Activated T-cell treated with anti-CD3 and anti-CD28 coated beads, Interleukin-2, amount 50 U/mL, for 72 hours (primary cell): ENCODE measurements around the gene CILP. TPM values are rescaled to one million over a fixed set of nuclear protein-coding genes. Genes with fewer than 3 reads are reported as not detected.
A peak's percentile ranks its signal among the peaks of the same experiment; 100 is the strongest.

Experiments used
- ATAC-seq, 2 donors: fragments of 150-1000 bp; cut with Tn5 transposase; replicated peaks in 1 of 2; 2 replicates each; pipeline ENCODE4 v1.10.0; 2021; ENCODE audit warnings: moderate library complexity in 2 of 2, mild to moderate bottlenecking in 1 of 2
- DNase-seq, 2 donors: peaks; one replicate each; pipeline ENCODE4 v3.0.0; 2021 to 2022; ENCODE audit warnings: mixed read lengths in 1 of 2
- H3K27ac Mint-ChIP-seq: one replicate; pipeline ENCODE4 v1.8.0; 2022; ENCODE audit warnings: mild to moderate bottlenecking, moderate library complexity, mixed read lengths
- H3K27me3 Mint-ChIP-seq: one replicate; pipeline ENCODE4 v1.8.0; 2022; ENCODE audit warnings: low read depth, mixed read lengths
- H3K36me3 Mint-ChIP-seq, 2 donors: one replicate each; pipeline ENCODE4 v1.8.0; 2022; ENCODE audit warnings: mixed read lengths in 2 of 2, mild to moderate bottlenecking in 1 of 2; ENCODE audit not compliant: insufficient read depth in 2 of 2
- H3K4me1 Mint-ChIP-seq: one replicate; pipeline ENCODE4 v1.8.0; 2022; ENCODE audit warnings: low read depth, mixed read lengths
- H3K4me3 Mint-ChIP-seq, 2 donors: one replicate each; pipeline ENCODE4 v1.8.0; 2022; ENCODE audit warnings: mild to moderate bottlenecking in 2 of 2, mixed read lengths in 2 of 2, moderate library complexity in 2 of 2
- H3K9me3 Mint-ChIP-seq, 2 donors: one replicate each; pipeline ENCODE4 v1.8.0; 2022; ENCODE audit warnings: mixed read lengths in 2 of 2
- total RNA-seq, 2 donors: library from RNA; stranded (reverse); gene quantifications; one replicate each; pipeline ENCODE4 v1.2.3, GENCODE V29; 2022

The CILP gene, protein sequence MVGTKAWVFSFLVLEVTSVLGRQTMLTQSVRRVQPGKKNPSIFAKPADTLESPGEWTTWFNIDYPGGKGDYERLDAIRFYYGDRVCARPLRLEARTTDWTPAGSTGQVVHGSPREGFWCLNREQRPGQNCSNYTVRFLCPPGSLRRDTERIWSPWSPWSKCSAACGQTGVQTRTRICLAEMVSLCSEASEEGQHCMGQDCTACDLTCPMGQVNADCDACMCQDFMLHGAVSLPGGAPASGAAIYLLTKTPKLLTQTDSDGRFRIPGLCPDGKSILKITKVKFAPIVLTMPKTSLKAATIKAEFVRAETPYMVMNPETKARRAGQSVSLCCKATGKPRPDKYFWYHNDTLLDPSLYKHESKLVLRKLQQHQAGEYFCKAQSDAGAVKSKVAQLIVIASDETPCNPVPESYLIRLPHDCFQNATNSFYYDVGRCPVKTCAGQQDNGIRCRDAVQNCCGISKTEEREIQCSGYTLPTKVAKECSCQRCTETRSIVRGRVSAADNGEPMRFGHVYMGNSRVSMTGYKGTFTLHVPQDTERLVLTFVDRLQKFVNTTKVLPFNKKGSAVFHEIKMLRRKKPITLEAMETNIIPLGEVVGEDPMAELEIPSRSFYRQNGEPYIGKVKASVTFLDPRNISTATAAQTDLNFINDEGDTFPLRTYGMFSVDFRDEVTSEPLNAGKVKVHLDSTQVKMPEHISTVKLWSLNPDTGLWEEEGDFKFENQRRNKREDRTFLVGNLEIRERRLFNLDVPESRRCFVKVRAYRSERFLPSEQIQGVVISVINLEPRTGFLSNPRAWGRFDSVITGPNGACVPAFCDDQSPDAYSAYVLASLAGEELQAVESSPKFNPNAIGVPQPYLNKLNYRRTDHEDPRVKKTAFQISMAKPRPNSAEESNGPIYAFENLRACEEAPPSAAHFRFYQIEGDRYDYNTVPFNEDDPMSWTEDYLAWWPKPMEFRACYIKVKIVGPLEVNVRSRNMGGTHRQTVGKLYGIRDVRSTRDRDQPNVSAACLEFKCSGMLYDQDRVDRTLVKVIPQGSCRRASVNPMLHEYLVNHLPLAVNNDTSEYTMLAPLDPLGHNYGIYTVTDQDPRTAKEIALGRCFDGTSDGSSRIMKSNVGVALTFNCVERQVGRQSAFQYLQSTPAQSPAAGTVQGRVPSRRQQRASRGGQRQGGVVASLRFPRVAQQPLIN
- total RNA-seq, result under 1 TPM in 1 of 2 donors, not detected in 1; 0.05 TPM

DNA sequence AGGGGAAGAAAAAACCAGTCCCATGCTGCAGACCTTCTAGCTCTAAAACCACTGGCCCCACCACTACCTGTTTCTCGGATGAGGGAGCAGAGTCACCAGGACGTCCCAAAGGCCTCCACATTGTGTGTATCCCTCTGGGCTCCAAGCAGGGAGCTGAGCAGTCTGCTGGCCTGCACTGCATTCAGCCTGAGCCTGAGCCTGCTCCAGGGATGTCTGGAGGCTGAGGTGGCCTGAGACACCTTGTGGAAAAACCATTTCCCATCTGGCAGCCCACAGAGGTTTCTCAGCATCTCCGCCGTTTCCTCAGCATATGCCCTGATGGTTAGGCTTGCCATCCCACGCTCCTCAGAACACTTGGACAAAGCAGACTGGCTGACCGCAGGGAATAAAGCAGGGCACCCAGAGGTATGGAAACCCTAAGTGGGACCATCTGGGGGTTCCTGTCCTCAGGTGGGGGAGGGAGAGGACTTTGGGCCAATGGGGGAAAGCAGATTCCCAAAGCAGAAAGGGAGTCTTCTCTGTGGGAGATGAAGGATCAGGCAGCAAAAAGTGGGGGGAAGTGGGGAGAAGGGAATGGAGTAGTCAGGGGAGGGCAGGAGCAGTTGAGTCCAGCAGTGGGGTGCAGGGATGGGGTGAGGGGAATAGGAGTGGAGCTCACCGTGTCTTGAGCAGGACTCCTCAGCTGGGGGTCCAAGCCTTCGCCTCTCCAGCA is at the start of gene CILP:
Gene CILP, minus strand, starts transcription at position 704 of the 712 bp plus-strand sequence. CDS start 1,718 bp downstream, outside the sequence.
- Mint-ChIP-seq H3K27me3 (no peaks in the 10 kb centered on the region), H3K36me3 (no peaks in the 10 kb centered on the region), H3K4me1 (peaks cover 5% of the 10 kb centered on the region), H3K27ac (no peak within 1 kb of the TSS), H3K4me3 (no peak within 1 kb of the TSS), H3K9me3 (no peaks in the 10 kb centered on the region)
- ATAC-seq (no peak), DNase-seq (no peak)

DNA sequence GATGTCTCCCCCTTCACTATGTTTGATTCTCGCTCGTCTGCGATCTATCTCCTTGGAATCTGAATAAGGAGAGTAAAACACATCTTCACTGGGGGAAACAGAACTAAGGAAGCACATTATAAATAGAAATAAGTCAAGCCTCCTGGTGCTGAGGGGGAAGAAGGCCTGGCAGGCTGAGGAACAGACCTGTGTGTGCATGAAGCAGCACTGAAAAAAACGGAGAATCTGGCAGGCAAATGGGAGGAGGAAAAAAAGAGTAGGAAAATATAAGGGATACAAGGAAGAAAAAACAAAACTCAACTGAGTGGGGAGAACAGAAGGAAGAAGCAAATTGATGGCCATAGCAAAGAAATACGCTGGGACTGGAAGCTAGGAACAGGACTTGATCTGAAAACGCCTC is 49.7 kb upstream of the CILP start:
- Mint-ChIP-seq H3K4me3 (no peak overlapping the region), H3K9me3 (no peaks in the 10 kb centered on the region), H3K27ac (no peak overlapping the region), H3K36me3 (peaks cover 3 to 5% of the 10 kb centered on the region in 2 donors), H3K4me1 (no peaks in the 10 kb centered on the region), H3K27me3 (no peaks in the 10 kb centered on the region)
- ATAC-seq (no peak), DNase-seq (no peak)

DNA sequence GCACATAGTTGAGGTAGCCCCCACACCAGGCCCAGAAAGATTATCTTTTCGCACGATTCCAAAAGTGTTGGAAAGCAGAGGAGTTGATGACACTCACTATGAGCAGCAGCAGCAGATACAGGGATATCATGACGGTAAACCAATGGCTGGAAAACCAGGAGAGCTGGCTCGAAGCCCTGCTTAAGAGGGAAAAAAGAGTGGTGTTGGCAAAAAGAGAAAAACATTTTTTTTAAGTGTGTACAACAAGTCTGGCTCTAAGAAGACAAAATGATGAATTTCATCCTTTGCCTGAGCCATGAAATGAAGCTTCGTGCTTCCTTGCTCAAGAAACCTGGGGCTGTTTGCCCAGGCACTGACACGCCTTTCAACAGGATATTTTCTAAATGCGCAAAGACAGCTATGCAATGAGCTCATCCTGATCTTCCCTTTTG is 48.1 kb upstream of the CILP start:
- ATAC-seq (no peak), DNase-seq (no peak)
- H3K4me1 Mint-ChIP-seq, result no peaks in the 10 kb centered on the region
- H3K27me3 Mint-ChIP-seq, result no peaks in the 10 kb centered on the region
- H3K4me3 Mint-ChIP-seq, result no peak overlapping the region
- no peak overlapping the region for H3K27ac Mint-ChIP-seq
- H3K9me3 Mint-ChIP-seq, result no peaks in the 10 kb centered on the region
- H3K36me3 Mint-ChIP-seq, result peaks cover 3 to 5% of the 10 kb centered on the region in 2 donors

DNA sequence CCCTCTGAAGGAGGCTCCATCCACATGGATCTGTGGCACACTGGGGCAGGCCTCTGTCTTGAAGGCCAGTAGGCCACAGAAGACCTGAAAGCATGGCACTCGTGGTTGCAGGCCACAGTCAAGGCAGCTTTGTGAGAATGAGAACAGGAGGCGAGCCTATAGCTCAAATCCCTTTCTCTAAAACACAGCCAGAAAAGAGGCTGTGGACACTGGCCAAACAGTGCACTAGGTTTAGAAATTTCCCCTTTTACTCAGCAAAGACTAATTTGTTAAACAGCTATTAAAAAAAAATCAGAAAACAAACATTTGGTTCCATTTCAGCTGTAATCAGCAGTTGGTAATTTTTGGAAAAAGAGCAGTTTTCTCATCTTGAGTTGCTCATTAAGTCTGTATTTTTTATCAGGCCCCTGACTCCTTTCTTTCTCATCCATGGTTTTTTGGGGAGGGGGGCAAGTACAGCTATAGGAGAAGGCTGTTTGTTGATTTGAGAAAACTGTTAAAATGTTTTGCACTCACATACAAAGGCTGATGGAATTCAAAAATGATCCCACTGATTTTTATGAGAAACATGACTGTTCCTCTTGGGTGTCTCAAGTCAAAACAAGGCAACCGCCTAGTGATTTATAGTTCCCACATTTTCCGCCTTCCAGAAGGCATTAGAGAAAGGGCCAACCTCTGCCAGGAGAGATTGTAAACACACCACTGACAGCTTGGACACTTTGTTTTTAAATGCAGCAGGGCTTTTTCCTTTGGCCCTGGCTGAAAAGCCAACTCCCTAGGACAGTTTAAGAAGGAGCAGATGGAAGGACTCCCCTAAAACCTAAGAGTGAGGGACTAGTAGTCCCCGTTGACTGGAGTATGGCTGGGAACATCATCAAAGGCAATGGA is 47.3 kb upstream of the CILP start:
- Mint-ChIP-seq H3K9me3 (no peaks in the 10 kb centered on the region), H3K27me3 (no peaks in the 10 kb centered on the region), H3K27ac (no peak overlapping the region), H3K36me3 (peaks cover 3 to 5% of the 10 kb centered on the region in 2 donors), H3K4me1 (no peaks in the 10 kb centered on the region), H3K4me3 (no peak overlapping the region)
- ATAC-seq (no peak), DNase-seq (no peak)

DNA sequence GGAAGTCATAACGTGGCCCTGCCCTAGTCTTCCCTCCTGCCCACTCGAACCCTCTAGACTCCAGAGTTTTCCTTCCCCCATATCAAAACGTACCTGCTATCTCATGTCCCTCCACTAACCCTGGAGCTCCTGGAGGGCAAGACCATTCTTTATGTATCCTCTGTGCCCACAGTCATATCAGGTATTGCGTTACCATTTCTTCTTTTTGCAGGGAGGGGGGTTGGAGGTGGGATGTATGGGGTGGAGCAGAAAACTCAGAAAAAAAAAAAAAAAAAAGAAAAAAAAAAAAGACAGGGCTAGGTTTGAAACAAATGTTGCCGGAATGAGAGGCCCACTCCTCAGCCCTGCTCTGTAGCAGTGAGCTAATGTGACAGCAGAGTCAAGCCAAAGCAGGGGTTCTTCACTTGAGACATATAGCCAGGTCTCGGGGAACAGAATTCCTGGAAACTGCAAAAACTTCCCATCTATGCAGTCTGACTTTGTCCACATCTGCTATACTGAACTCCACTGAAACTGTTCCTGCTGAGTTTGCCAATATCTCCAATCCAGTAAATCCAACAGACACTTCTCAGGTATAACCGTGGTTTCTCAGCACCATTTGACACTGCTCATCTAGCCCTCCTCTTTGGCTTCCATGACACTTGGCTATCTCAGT is 44.3 kb upstream of the CILP start:
- H3K4me3 Mint-ChIP-seq, result no peak overlapping the region
- ATAC-seq (no peak), DNase-seq (no peak)
- no peaks in the 10 kb centered on the region for H3K27me3 Mint-ChIP-seq
- no peaks in the 10 kb centered on the region for H3K9me3 Mint-ChIP-seq
- peaks cover 3% of the 10 kb centered on the region for H3K4me1 Mint-ChIP-seq
- peaks cover 3 to 5% of the 10 kb centered on the region in 2 donors for H3K36me3 Mint-ChIP-seq
- no peak overlapping the region for H3K27ac Mint-ChIP-seq

DNA sequence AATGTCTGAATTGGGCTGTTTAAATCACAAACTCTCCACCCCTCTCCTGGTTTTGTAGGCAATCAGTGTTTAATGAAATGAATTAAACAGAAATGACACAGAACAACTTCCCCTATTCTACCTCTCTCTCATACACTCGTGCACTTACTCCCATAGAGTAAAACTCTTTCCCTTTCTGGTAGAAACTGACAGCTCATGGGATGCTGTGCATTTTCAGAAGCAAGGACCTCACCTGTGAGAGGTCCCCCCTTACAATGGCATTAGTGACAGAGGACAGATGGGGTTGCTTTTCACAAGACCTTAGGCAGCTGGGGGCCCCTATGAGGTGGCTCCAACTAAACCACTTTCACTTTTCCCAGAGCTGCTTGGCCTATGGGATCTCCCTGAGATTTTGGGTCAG is 43.5 kb upstream of the CILP start:
- no peak overlapping the region for H3K4me3 Mint-ChIP-seq
- H3K9me3 Mint-ChIP-seq, result no peaks in the 10 kb centered on the region
- ATAC-seq, result no peak
- peaks cover 1 to 4% of the 10 kb centered on the region in 2 donors for H3K36me3 Mint-ChIP-seq
- H3K27me3 Mint-ChIP-seq, result no peaks in the 10 kb centered on the region
- H3K27ac Mint-ChIP-seq, result peak overlapping the region; percentile 16
- peaks cover 11% of the 10 kb centered on the region for H3K4me1 Mint-ChIP-seq
- DNase-seq, result no peak

DNA sequence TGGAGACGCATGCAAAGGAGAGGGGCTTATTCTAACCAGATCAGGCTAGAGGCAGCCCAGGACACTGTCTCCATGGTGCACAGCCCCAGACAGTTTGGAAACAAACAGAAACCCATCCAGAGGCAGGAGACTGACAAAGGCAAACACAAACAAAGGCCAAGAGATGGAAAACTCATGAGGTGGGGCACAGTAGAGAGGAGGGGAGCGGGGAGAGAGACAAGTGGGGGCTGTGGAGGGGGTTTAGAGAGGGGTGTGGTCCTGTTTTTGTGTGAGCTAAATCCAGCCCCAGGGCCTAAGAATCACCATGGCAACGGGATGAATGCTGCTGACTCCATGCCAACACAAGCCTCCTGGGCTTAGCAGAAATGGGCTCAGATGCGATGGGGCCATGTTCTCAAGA is 43.1 kb upstream of the CILP start:
- no peaks in the 10 kb centered on the region for H3K9me3 Mint-ChIP-seq
- ATAC-seq (no peak), DNase-seq (no peak)
- H3K27me3 Mint-ChIP-seq, result no peaks in the 10 kb centered on the region
- no peak overlapping the region for H3K4me3 Mint-ChIP-seq
- peaks cover 1 to 2% of the 10 kb centered on the region in 2 donors for H3K36me3 Mint-ChIP-seq
- H3K4me1 Mint-ChIP-seq, result peaks cover 15% of the 10 kb centered on the region
- no peak overlapping the region for H3K27ac Mint-ChIP-seq

DNA sequence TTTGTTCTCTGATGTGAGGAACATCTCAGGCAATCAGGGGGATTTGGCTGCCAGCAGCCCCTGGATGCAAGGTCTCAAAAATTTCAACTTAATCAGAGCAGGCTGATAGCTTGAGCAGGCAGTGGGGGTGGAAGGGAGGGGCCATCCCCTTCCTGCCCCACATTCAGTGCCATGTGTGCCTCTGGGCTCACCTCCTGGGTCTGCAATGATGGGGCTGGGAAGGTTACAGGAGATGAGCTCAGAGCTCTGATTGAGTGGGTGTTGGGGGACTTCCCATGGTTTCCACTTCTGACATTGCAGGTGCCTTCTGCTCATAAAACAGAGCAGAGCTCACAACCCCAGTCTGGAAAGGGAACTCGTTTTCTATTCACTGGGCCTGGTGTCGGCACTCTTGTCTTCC is 38.4 kb upstream of the CILP start:
- H3K4me3 Mint-ChIP-seq, result peak overlapping the region; percentile 43 to 50
- H3K27me3 Mint-ChIP-seq, result no peaks in the 10 kb centered on the region
- ATAC-seq, result peak; percentile 100
- H3K4me1 Mint-ChIP-seq, result peaks cover 20% of the 10 kb centered on the region
- H3K27ac Mint-ChIP-seq, result peak overlapping the region; percentile 70
- H3K36me3 Mint-ChIP-seq, result no peaks in the 10 kb centered on the region
- peak; percentile 79 to 80 for DNase-seq
- no peaks in the 10 kb centered on the region for H3K9me3 Mint-ChIP-seq

DNA sequence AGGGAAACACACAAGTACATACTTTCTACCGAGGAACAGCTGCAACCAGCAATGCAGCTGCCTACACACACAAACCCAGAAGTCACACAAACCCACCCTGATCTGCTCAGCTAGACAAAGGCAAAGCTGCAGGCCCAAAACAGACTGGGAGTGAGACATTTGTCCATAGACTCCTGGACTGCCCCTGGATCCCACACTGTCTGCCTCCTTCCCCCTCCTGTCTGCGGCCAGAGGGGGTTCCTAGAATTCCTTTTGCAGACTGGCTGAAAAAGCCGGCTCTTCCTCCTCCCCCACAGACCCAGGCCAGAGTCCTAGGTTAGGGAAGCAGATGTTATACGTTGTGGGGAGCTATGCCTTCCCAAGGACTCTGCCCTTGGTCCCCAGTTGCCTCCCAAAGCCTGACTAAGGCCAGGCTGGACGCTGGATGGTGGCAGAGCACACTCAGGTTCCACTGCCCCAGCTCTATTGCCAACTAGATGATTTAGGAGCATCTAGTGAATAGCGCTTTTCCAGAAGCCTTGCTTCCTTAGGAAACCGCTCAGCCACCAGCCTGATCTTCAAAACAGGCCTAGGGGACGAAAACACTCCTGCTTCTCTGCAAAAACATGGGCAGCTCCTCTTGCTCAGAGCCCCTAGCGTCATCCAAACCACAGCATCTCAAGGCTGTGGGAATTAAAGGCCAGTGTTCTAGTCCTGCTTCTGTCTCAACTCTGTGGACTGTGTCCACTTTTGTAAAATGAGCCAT is 37.4 kb upstream of the CILP start:
- H3K4me1 Mint-ChIP-seq, result peaks cover 20% of the 10 kb centered on the region
- H3K27ac Mint-ChIP-seq, result no peak overlapping the region
- no peak for ATAC-seq
- no peaks in the 10 kb centered on the region for H3K27me3 Mint-ChIP-seq
- H3K9me3 Mint-ChIP-seq, result no peaks in the 10 kb centered on the region
- DNase-seq, result no peak
- H3K36me3 Mint-ChIP-seq, result no peaks in the 10 kb centered on the region
- no peak overlapping the region for H3K4me3 Mint-ChIP-seq

DNA sequence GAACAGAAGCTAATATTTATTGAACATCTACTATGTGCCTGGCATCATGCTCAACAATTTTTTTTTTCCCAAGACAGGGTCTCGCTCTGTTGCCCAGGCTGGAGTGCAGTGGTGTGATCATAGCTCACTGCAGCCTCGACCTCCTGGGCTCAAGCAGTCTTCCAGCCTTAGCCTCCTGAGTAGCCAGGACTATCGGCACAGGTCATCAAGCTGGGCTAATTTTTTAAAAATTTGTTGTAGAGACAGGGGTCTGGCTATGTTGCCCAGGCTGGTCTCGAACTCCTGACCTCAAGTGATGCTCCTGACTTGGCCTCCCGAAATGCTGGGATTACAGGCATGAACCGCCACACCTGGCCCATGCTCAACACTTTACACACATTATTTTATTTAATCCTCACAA is 35.7 kb upstream of the CILP start:
- no peaks in the 10 kb centered on the region for H3K27me3 Mint-ChIP-seq
- peaks cover 20% of the 10 kb centered on the region for H3K4me1 Mint-ChIP-seq
- DNase-seq (no peak), ATAC-seq (no peak)
- H3K9me3 Mint-ChIP-seq, result no peaks in the 10 kb centered on the region
- H3K4me3 Mint-ChIP-seq, result no peak overlapping the region
- no peaks in the 10 kb centered on the region for H3K36me3 Mint-ChIP-seq
- H3K27ac Mint-ChIP-seq, result no peak overlapping the region
